ENCODE measurements around the gene CRK. TPM values are rescaled to one million over a fixed set of nuclear protein-coding genes. Genes with fewer than 3 reads are reported as not detected.

Gene CRK
- total and polyA plus RNA-seq, 2 of the 4 experiments (the other 2 are of a cell fraction) = 57.6 to 100 TPM

DNA sequence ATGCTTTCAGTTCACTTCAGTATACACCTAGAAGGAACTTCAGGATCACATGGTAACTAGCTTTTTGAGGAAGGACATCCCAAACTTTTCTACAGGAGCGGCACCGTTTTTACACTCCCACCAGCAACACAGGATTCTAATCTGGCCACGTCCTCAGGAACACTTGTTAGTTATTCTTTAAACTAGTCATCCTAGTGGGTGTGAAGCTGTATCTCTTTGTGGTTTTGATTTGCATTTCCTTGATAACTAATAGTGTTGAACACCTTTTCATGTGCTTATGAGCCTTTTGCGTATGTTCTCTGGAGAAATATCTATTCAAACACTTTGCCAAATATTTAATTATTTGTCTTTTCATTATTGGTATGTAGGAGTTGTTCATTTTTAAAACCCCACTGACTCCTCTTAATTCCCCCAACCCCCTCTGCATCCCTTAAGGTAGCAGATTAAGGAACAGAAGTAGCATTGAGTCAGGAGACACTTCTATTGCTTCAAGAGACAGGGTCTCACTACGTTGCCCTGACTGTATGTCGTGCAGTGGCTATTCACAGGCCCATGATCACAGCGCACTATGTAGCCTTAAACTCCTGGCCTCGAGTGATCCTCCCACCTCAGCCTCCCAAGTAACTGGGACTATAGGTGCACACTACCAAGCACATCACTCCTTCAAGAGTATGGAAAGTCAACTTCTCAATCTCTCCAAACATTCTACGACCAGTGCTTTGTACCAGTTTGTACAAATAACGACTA, 81.4 kb downstream of the CRK start (continued):
- TF ChIP-seq, protein P1, sequence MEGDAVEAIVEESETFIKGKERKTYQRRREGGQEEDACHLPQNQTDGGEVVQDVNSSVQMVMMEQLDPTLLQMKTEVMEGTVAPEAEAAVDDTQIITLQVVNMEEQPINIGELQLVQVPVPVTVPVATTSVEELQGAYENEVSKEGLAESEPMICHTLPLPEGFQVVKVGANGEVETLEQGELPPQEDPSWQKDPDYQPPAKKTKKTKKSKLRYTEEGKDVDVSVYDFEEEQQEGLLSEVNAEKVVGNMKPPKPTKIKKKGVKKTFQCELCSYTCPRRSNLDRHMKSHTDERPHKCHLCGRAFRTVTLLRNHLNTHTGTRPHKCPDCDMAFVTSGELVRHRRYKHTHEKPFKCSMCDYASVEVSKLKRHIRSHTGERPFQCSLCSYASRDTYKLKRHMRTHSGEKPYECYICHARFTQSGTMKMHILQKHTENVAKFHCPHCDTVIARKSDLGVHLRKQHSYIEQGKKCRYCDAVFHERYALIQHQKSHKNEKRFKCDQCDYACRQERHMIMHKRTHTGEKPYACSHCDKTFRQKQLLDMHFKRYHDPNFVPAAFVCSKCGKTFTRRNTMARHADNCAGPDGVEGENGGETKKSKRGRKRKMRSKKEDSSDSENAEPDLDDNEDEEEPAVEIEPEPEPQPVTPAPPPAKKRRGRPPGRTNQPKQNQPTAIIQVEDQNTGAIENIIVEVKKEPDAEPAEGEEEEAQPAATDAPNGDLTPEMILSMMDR (conservative IDR thresholded peaks at IDR 0.05; ENCODE audit: low read depth, low read length) = no peak

DNA sequence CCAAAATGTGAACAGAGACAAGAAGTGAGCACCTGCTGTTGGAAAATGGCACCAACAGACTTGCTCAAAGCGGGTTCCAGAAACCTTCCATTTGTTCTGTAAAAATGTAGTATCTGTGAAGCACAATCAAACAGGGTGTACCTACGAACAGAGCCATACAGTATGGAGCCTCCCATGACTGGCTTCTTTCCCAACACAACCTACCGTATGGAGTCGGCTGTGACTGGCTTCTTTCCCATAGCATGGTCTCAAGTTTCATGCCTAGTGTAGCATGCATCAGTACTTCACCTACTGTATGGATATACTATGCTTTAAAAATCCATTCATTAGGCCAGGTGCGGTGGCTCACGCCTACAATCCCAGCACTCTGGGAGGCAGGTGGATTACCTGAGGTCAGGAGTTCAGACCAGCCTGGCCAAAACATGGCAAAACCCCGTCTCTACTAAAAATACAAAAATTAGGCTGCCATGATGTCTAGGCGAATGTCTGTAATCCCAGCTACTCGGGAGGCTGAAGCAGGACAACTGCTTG, 82.3 kb downstream of the CRK start:
- no peak for TF ChIP-seq RFX5 (IDR thresholded peaks at IDR 0.05; ENCODE audit: low read depth, low read length)
- TF ChIP-seq, protein P2, sequence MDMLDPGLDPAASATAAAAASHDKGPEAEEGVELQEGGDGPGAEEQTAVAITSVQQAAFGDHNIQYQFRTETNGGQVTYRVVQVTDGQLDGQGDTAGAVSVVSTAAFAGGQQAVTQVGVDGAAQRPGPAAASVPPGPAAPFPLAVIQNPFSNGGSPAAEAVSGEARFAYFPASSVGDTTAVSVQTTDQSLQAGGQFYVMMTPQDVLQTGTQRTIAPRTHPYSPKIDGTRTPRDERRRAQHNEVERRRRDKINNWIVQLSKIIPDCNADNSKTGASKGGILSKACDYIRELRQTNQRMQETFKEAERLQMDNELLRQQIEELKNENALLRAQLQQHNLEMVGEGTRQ (IDR thresholded peaks at IDR 0.05; ENCODE audit: low read depth, low read length) = no peak
- TF ChIP-seq MAFK (IDR thresholded peaks at IDR 0.05; ENCODE audit: low read depth, low read length) = no peak
- no peak for TF ChIP-seq MXI1 (IDR thresholded peaks at IDR 0.05; ENCODE audit: borderline replicate concordance, low read depth, low read length)
- no peak for TF ChIP-seq RCOR1 (IDR thresholded peaks at IDR 0.05; ENCODE audit: insufficient replicate concordance, low read length)
- TF ChIP-seq CEBPB (IDR thresholded peaks at IDR 0.05; ENCODE audit: low read depth, low read length) = no peak
- TF ChIP-seq, protein P1 (conservative IDR thresholded peaks at IDR 0.05; ENCODE audit: low read depth, low read length) = no peak
- TF ChIP-seq MAZ (IDR thresholded peaks at IDR 0.05; ENCODE audit: borderline replicate concordance, low read depth, low read length) = no peak
- TF ChIP-seq RAD21 (IDR thresholded peaks at IDR 0.05; ENCODE audit: low read length) = no peak
- Histone ChIP-seq H2AFZ (replicated peaks; ENCODE audit: low read length, poor library complexity) (no peak overlapping the region), H3K9me1 (ENCODE audit: insufficient read depth, low read length) (peaks cover 34% of the 10 kb centered on the region), H3K14ac (replicated peaks; ENCODE audit: low read depth, low read length) (no peak overlapping the region), H2BK5ac (ENCODE audit: low read depth, low read length, poor library complexity, severe bottlenecking) (no peak overlapping the region), H2BK15ac (ENCODE audit: low read depth, low read length) (no peak overlapping the region), H3K18ac (ENCODE audit: low read depth, low read length) (no peak overlapping the region), H2BK120ac (ENCODE audit: low read depth, low read length) (no peak overlapping the region), H2AK9ac (replicated peaks; ENCODE audit: low read depth, low read length, poor library complexity) (no peak overlapping the region), H2BK20ac (ENCODE audit: low read depth, low read length) (no peak overlapping the region), H3K27me3 (ENCODE audit: control insufficient read depth, insufficient read depth, low read length) (no peaks in the 10 kb centered on the region), H3K4ac (ENCODE audit: low read depth, low read length) (no peak overlapping the region), H4K8ac (ENCODE audit: low read depth in 2 of 2, low read length in 2 of 2) (no peak overlapping the region), H3K56ac (ENCODE audit: extremely low read depth, insufficient read depth, low read length) (no peak overlapping the region), H4K20me1 (ENCODE audit: insufficient read depth, low read length) (peaks cover 100% of the 10 kb centered on the region), H3K27ac (ENCODE audit: insufficient read depth, low read length) (no peak overlapping the region), H3K4me1 (ENCODE audit: control insufficient read depth, insufficient read depth, low read length) (peaks cover 23% of the 10 kb centered on the region), H3K79me1 (ENCODE audit: low read depth in 1 of 2, low read length in 2 of 2) (peaks cover 0 to 61% of the 10 kb centered on the region in 2 experiments; a peak in 2 of 4 replicates), H3K23ac (ENCODE audit: low read depth, low read length) (no peak overlapping the region), H4K91ac (ENCODE audit: insufficient read depth, low read depth, low read length) (no peak overlapping the region), H3K9ac (ENCODE audit: low read depth, low read length) (no peak overlapping the region), H3K4me2 (ENCODE audit: low read depth, low read length) (no peak overlapping the region), H3K9me3 (ENCODE audit: control insufficient read depth, insufficient read depth, low read length) (no peaks in the 10 kb centered on the region), H3K4me3 (ENCODE audit: insufficient read depth, low read depth, low read length) (no peak overlapping the region), H3K36me3 (ENCODE audit: control insufficient read depth, insufficient read depth, low read length) (peaks cover 14% of the 10 kb centered on the region), H2AK5ac (ENCODE audit: low read depth, low read length) (no peak overlapping the region), H4K5ac (ENCODE audit: low read depth, low read length) (no peak overlapping the region)
- WGBS, 2 experiments (ENCODE audit: extremely low coverage in 2 of 2, insufficient read length in 1 of 2) = 89% methylated on average over 3 of the region's 9 CpGs; no CpG with 5 or more reads in 1 of the 2 experiments
- ATAC-seq (ENCODE audit: low read depth) = no peak
- in situ Hi-C loops (cut with MboI; ENCODE audit: low sequenced_read_pairs) = no loop called here
- DNase-seq = no peak
- BruUV-seq (replicated peaks) = no TSS peak
- POLR2A ChIA-PET (ENCODE audit: unreplicated experiment) = no interaction called here
- intact Hi-C loops (cut with micrococcal nuclease) = no loop called here
- dilution Hi-C loops (cut with HindIII; ENCODE audit: low sequenced_read_pairs, unreplicated experiment) = no loop called here
- CTCF ChIA-PET = interaction anchor here (0.7 kb wide), 1 partner anchor 601 kb away, joined by 4 read pairs; no protein-coding TSS in a partner anchor
